Melanocyte of skin (primary cell): Measurements from ENCODE around the gene PADI3. TPM values are rescaled to one million over a fixed set of nuclear protein-coding genes. Genes with fewer than 3 reads are reported as not detected.

Experiments
- small RNA-seq, 2 donors: library from RNA; depleted of rRNA; stranded (forward); fragments of <200 nt; gene quantifications; one replicate each; pipeline ENCODE3, GENCODE V24; 2012
- total RNA-seq, 2 donors: library from RNA; depleted of rRNA; stranded (reverse); fragments of >200 nt; gene quantifications; 2 replicates each; pipeline ENCODE4 v1.2.3, GENCODE V29; 2012

Gene PADI3
- total RNA-seq, result not detected

GRCh38 chr1:17248781-17249180 lies at the start of gene PADI3:
TSS of gene PADI3 (plus strand) at chr1:17249098. CDS start at chr1:17249138, 40 bp downstream.

GRCh38 chr1:17204546-17205440 lies 44.1 kb upstream of the PADI3 start, which contains the start of gene PADI1:
TSS of gene PADI1 (plus strand) at chr1:17205128. CDS start at chr1:17205218, 90 bp downstream.

GRCh38 chr1:17307946-17308345 lies 59.0 kb downstream of the PADI3 start, which contains the start of gene PADI4:
TSS of gene PADI4 (plus strand) at chr1:17308197. CDS start at chr1:17308223, 26 bp downstream.

Small RNA genes within 50 kb of the gene (small RNA-seq; reads per million reads assigned to genes)
- 0 reads per million in 2 donors for gene MIR3972

Other genes with a start within 250 kb of the PADI3 start
- 10 to 100 TPM; 41.0 to 59.6 TPM for gene ATP13A2, start 237.2 kb upstream of the PADI3 start, total RNA-seq
- gene SDHB, start 195.1 kb upstream of the PADI3 start, total RNA-seq, result 100 to 1,000 TPM; 181 to 234 TPM
- under 1 TPM in 1 of 2 donors, not detected in 1; under 0.01 TPM for gene PADI2, start 129.6 kb upstream of the PADI3 start, total RNA-seq
- gene PADI1, start 44.0 kb upstream of the PADI3 start, total RNA-seq, result under 1 TPM in 1 of 2 donors, not detected in 1; under 0.01 TPM
- gene PADI4, start 59.1 kb downstream of the PADI3 start, total RNA-seq, result not detected
- not detected for gene PADI6, start 123.1 kb downstream of the PADI3 start, total RNA-seq
- gene RCC2, start 190.6 kb downstream of the PADI3 start, total RNA-seq, result 100 to 1,000 TPM in 1 of 2 donors, 10 to 100 TPM in 1; 84.0 to 130 TPM